Loucy (cell line): ENCODE results near the gene VAT1.

Experiments
- H2AFZ ChIP-seq: fragments of 200-600 bp; sonication (generic); 2 replicates; pipeline ENCODE4 v1.6.0; 2016; ENCODE audit warnings: antibody characterized with exemption, mild to moderate bottlenecking, low read length, moderate library complexity
- H3F3A ChIP-seq: fragments of 200-600 bp; 2 replicates; pipeline ENCODE4 v1.6.0; 2016; ENCODE audit warnings: antibody characterized with exemption, low read depth, mild to moderate bottlenecking
- H3K27me3 ChIP-seq: fragments of 200-600 bp; sonication (generic); 2 replicates; pipeline ENCODE4 v1.6.1; 2014; ENCODE audit warnings: low read length, mild to moderate bottlenecking; ENCODE audit not compliant: insufficient read depth, poor library complexity, severe bottlenecking
- H3K36me3 ChIP-seq: fragments of 200-600 bp; sonication (generic); 2 replicates; pipeline ENCODE4 v1.6.1; 2016; ENCODE audit warnings: low read length; ENCODE audit not compliant: insufficient read depth
- H3K4me1 ChIP-seq: fragments of 200-600 bp; sonication (generic); 2 replicates; pipeline ENCODE4 v1.5.1; 2014; ENCODE audit warnings: low read length, mild to moderate bottlenecking; ENCODE audit not compliant: insufficient read depth, poor library complexity, severe bottlenecking
- H3K4me2 ChIP-seq: fragments of 200-600 bp; sonication (generic); 2 replicates; pipeline ENCODE4 v1.6.0; 2014; ENCODE audit warnings: antibody characterized with exemption, low read length, low read depth, mild to moderate bottlenecking; ENCODE audit not compliant: poor library complexity, severe bottlenecking
- H3K4me3 ChIP-seq: fragments of 200-600 bp; sonication (generic); 2 replicates; pipeline ENCODE4 v1.5.1; 2014; ENCODE audit warnings: low read length, mild to moderate bottlenecking, mixed read lengths; ENCODE audit not compliant: poor library complexity, severe bottlenecking
- H3K79me2 ChIP-seq: fragments of 200-600 bp; sonication (generic); 2 replicates; pipeline ENCODE4 v1.6.1; 2014; ENCODE audit warnings: low read length; ENCODE audit not compliant: insufficient read depth
- H3K9ac ChIP-seq: fragments of 200-600 bp; sonication (generic); 2 replicates; pipeline ENCODE4 v1.6.0; 2014; ENCODE audit warnings: mild to moderate bottlenecking, low read depth, low read length, moderate library complexity; ENCODE audit not compliant: poor library complexity, severe bottlenecking
- H3K9me2 ChIP-seq: fragments of 200-600 bp; sonication (generic); replicated peaks from 2 replicates; pipeline ENCODE4 v1.6.1; 2016; ENCODE audit warnings: low read depth, low read length, mixed read lengths
- H3K9me3 ChIP-seq: fragments of 200-600 bp; sonication (generic); 2 replicates; pipeline ENCODE4 v1.6.1; 2014; ENCODE audit warnings: mild to moderate bottlenecking, antibody characterized with exemption, low read length, low read depth; ENCODE audit not compliant: insufficient read depth
- H4K20me1 ChIP-seq: fragments of 200-600 bp; sonication (generic); 2 replicates; pipeline ENCODE4 v1.6.0; 2014; ENCODE audit warnings: antibody characterized with exemption, low read length, mild to moderate bottlenecking; ENCODE audit not compliant: insufficient read depth, poor library complexity, severe bottlenecking
- EZH2phosphoT487 ChIP-seq: fragments of 200-600 bp; IDR thresholded peaks from 2 replicates; pipeline ENCODE4 v1.6.1; 2018; ENCODE audit warnings: antibody characterized with exemption, mild to moderate bottlenecking, moderate library complexity, borderline replicate concordance
- TF ChIP-seq, protein P1 (sequence below): fragments of 200-600 bp; sonication (generic); conservative IDR thresholded peaks from 2 replicates; pipeline ENCODE4 v1.5.1; 2014; ENCODE audit warnings: mild to moderate bottlenecking, antibody characterized with exemption, low read length

The VAT1 gene

DNA sequence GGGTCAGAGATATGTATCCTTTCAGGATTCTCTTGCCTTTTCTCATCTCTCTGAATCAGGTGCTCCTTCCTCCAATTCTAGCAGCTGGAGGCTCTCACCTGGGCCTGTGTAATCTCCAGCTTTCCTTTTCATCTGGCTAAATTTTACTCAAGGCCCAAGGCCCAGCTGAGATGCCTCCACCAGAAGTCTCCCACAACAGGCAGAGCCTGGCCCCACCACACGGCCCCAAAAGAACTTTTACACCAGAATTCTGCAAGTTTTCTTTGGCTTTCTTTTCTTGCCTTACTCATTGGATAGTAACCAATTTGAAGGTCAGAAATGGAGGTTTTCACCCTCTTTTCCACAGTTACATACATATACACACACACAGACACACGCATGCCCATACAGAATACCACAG is 17.5 kb upstream of the VAT1 start:
- Histone ChIP-seq H3K36me3 (no peaks in the 10 kb centered on the region), H3K79me2 (no peaks in the 10 kb centered on the region), H4K20me1 (no peaks in the 10 kb centered on the region), H2AFZ (no peak overlapping the region), H3K4me3 (no peak overlapping the region), H3K4me2 (no peak overlapping the region), H3K4me1 (peaks cover 9% of the 10 kb centered on the region), H3K9ac (no peak overlapping the region), H3K9me3 (no peaks in the 10 kb centered on the region), H3K27me3 (no peaks in the 10 kb centered on the region), H3F3A (no peaks in the 10 kb centered on the region), H3K9me2 (no peaks in the 10 kb centered on the region)
- TF ChIP-seq, protein P1, sequence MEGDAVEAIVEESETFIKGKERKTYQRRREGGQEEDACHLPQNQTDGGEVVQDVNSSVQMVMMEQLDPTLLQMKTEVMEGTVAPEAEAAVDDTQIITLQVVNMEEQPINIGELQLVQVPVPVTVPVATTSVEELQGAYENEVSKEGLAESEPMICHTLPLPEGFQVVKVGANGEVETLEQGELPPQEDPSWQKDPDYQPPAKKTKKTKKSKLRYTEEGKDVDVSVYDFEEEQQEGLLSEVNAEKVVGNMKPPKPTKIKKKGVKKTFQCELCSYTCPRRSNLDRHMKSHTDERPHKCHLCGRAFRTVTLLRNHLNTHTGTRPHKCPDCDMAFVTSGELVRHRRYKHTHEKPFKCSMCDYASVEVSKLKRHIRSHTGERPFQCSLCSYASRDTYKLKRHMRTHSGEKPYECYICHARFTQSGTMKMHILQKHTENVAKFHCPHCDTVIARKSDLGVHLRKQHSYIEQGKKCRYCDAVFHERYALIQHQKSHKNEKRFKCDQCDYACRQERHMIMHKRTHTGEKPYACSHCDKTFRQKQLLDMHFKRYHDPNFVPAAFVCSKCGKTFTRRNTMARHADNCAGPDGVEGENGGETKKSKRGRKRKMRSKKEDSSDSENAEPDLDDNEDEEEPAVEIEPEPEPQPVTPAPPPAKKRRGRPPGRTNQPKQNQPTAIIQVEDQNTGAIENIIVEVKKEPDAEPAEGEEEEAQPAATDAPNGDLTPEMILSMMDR, result no peak
- no peak for TF ChIP-seq EZH2phosphoT487

DNA sequence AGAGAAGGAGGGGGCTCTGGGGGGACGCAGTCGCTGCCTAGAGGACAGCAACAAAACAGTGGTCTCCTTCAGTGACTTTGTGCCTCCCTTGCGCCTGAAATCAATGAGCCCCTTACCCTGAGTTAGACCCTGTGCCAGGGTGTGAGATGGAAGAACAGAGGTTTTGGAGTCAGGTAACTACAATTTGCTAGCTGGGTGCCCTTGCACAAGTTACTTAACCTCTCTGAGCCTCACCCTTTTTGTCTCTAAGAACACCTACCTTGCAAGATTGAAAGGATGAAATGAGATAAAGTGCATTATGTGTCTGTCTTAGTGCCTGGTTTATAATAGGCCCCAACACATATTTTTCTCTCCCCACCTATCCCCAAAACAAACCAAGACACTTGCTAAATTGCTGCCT is 12.7 kb upstream of the VAT1 start:
- Histone ChIP-seq H4K20me1 (no peaks in the 10 kb centered on the region), H3K27me3 (no peaks in the 10 kb centered on the region), H3K9me3 (no peaks in the 10 kb centered on the region), H3K79me2 (no peaks in the 10 kb centered on the region), H3K9ac (no peak overlapping the region), H3K9me2 (no peaks in the 10 kb centered on the region), H3F3A (no peaks in the 10 kb centered on the region), H2AFZ (no peak overlapping the region), H3K4me2 (no peak overlapping the region), H3K4me1 (no peaks in the 10 kb centered on the region), H3K4me3 (no peak overlapping the region), H3K36me3 (no peaks in the 10 kb centered on the region)
- TF ChIP-seq, protein P1, result no peak
- TF ChIP-seq EZH2phosphoT487, result no peak

- H3K9ac ChIP-seq, result no peak overlapping the region
- no peak overlapping the region for H2AFZ ChIP-seq
- no peaks in the 10 kb centered on the region for H3K9me3 ChIP-seq
- H4K20me1 ChIP-seq, result no peaks in the 10 kb centered on the region
- H3K79me2 ChIP-seq, result no peaks in the 10 kb centered on the region
- TF ChIP-seq, protein P1, result no peak
- TF ChIP-seq EZH2phosphoT487, result no peak
- no peaks in the 10 kb centered on the region for H3K4me1 ChIP-seq
- H3K9me2 ChIP-seq, result no peaks in the 10 kb centered on the region
- no peaks in the 10 kb centered on the region for H3F3A ChIP-seq
- H3K27me3 ChIP-seq, result no peaks in the 10 kb centered on the region
- no peak overlapping the region for H3K4me3 ChIP-seq
- H3K36me3 ChIP-seq, result no peaks in the 10 kb centered on the region
- H3K4me2 ChIP-seq, result no peak overlapping the region
Observed at GRCh38 chr17:43033948-43034881, 12.0 kb upstream of the VAT1 start.
